Peyer's patch (tissue), 4 donors: ENCODE results near the gene NCK2.

Source experiments
- POLR2A ChIP-seq, 2 donors: fragments of 450-650 bp; IDR thresholded peaks; one replicate each; pipeline ENCODE4 v1.5.1; 2017; ENCODE audit warnings: antibody characterized with exemption in 2 of 2, mild to moderate bottlenecking in 2 of 2, moderate library complexity in 2 of 2
- TF ChIP-seq, protein P1 (sequence below), 6 experiments: fragments of 450-650 bp in 4 of 6; fragments of 200-600 bp in 2 of 6; sonication (generic) in 1 of 6; IDR thresholded peaks; one replicate each; pipeline ENCODE4 v1.5.1; 2017 to 2019; ENCODE audit warnings: antibody characterized with exemption in 6 of 6, mild to moderate bottlenecking in 3 of 6, moderate library complexity in 1 of 6

DNA sequence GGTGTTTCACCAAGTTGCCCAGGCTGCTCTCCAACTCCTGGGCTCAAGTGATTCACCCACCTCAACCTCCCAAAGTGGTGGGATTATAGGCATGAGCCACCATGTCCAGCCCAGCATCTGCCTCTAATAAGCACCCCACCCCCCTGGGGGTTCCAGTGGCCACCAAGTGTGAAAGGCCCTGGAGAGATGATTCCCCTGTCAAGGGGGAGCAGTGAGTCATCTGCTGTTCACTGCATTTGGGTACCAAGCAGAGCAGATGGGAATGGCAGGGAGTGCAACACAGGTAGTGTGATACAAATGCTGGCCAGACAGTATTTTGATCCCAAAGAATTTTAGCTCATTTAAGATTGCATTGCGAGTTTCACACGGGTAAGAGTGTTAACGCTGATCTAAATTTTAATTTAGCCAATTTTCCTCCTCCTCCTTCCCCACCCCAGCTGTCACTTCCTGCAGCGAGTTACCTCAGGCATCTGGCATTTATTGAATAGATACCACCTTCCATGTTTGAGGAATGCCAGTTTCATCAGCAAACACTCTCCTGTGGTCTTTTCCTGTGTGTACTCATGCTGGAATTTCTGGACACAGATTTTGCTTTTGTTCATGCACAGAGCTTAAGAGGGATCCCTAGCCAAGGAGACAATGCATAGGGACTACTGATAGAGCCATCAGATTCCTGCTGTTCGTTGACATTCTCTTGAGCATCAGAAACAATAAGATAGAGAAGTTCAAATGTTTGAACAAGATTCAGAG lies 32.4 kb upstream of the NCK2 start:
- TF ChIP-seq, protein P1, sequence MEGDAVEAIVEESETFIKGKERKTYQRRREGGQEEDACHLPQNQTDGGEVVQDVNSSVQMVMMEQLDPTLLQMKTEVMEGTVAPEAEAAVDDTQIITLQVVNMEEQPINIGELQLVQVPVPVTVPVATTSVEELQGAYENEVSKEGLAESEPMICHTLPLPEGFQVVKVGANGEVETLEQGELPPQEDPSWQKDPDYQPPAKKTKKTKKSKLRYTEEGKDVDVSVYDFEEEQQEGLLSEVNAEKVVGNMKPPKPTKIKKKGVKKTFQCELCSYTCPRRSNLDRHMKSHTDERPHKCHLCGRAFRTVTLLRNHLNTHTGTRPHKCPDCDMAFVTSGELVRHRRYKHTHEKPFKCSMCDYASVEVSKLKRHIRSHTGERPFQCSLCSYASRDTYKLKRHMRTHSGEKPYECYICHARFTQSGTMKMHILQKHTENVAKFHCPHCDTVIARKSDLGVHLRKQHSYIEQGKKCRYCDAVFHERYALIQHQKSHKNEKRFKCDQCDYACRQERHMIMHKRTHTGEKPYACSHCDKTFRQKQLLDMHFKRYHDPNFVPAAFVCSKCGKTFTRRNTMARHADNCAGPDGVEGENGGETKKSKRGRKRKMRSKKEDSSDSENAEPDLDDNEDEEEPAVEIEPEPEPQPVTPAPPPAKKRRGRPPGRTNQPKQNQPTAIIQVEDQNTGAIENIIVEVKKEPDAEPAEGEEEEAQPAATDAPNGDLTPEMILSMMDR (IDR thresholded peaks at IDR 0.05), result no peak
- TF ChIP-seq POLR2A (IDR thresholded peaks at IDR 0.05), result no peak
